ENCODE data around the gene VMAC.

The VMAC gene

DNA sequence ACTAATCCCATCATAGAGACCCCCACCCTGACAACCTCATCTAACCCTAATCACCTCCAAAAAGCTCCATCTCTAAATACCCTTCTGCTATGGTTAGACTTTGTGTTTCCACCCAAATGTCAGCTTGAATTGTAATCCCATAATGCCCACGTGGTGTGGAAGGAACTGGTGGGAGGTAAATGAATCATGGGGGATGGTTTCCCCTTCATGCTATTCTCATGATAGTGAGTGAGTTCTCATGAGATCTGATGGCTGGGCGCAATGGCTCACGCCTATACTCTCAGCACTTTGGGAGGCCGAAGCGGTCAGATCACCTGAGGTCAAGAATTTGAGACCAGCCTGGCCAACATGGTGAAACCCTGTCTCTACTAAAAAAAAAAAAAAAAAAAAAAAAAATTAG is 2.6 kb downstream of the VMAC start:
- no peak overlapping the region for H3K4me3 ChIP-seq (ENCODE audit: insufficient read depth, low read length, poor library complexity, severe bottlenecking)
- H3K9ac ChIP-seq (ENCODE audit: low read length), result no peak overlapping the region
- no peaks in the 10 kb centered on the region for H3K9me2 ChIP-seq (replicated peaks; ENCODE audit: insufficient read depth, low read length)
- H3K27me3 ChIP-seq (ENCODE audit: low read length), result no peaks in the 10 kb centered on the region
- H3K36me3 ChIP-seq (ENCODE audit: low read length), result no peaks in the 10 kb centered on the region
- H3F3A ChIP-seq (ENCODE audit: insufficient read depth), result no peaks in the 10 kb centered on the region; the same call in 1 of the 2 replicates
- TF ChIP-seq, protein P1, sequence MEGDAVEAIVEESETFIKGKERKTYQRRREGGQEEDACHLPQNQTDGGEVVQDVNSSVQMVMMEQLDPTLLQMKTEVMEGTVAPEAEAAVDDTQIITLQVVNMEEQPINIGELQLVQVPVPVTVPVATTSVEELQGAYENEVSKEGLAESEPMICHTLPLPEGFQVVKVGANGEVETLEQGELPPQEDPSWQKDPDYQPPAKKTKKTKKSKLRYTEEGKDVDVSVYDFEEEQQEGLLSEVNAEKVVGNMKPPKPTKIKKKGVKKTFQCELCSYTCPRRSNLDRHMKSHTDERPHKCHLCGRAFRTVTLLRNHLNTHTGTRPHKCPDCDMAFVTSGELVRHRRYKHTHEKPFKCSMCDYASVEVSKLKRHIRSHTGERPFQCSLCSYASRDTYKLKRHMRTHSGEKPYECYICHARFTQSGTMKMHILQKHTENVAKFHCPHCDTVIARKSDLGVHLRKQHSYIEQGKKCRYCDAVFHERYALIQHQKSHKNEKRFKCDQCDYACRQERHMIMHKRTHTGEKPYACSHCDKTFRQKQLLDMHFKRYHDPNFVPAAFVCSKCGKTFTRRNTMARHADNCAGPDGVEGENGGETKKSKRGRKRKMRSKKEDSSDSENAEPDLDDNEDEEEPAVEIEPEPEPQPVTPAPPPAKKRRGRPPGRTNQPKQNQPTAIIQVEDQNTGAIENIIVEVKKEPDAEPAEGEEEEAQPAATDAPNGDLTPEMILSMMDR (IDR thresholded peaks at IDR 0.05; ENCODE audit: insufficient read depth, low read length, poor library complexity, severe bottlenecking), result no peak
- TF ChIP-seq EZH2phosphoT487 (conservative IDR thresholded peaks at IDR 0.05; ENCODE audit: low read length), result no peak
- no peak overlapping the region for H2AFZ ChIP-seq (ENCODE audit: low read depth, low read length, severe bottlenecking)
- H3K9me3 ChIP-seq (ENCODE audit: insufficient read depth, low read length), result no peaks in the 10 kb centered on the region
- H3K79me2 ChIP-seq (ENCODE audit: insufficient read depth, low read length), result peaks cover 13% of the 10 kb centered on the region
- H3K27ac ChIP-seq (ENCODE audit: low read depth, low read length), result no peak overlapping the region
- no peak overlapping the region for H3K4me2 ChIP-seq (ENCODE audit: low read depth, low read length, poor library complexity, severe bottlenecking)
- no peaks in the 10 kb centered on the region for H4K20me1 ChIP-seq (ENCODE audit: low read depth, low read length)

GRCh38 chr19:5908773-5909442 is 4.2 kb downstream of the VMAC start:
- Histone ChIP-seq H4K20me1 (ENCODE audit: low read depth, low read length) (no peaks in the 10 kb centered on the region), H2AFZ (ENCODE audit: low read depth, low read length, severe bottlenecking) (no peak overlapping the region), H3K79me2 (ENCODE audit: insufficient read depth, low read length) (no peaks in the 10 kb centered on the region), H3K9me3 (ENCODE audit: insufficient read depth, low read length) (no peaks in the 10 kb centered on the region), H3K27ac (ENCODE audit: low read depth, low read length) (no peak overlapping the region), H3K27me3 (ENCODE audit: low read length) (no peaks in the 10 kb centered on the region), H3K4me2 (ENCODE audit: low read depth, low read length, poor library complexity, severe bottlenecking) (no peak overlapping the region), H3K4me3 (ENCODE audit: insufficient read depth, low read length, poor library complexity, severe bottlenecking) (no peak overlapping the region), H3K36me3 (ENCODE audit: low read length) (no peaks in the 10 kb centered on the region), H3K9me2 (replicated peaks; ENCODE audit: insufficient read depth, low read length) (no peaks in the 10 kb centered on the region), H3F3A (ENCODE audit: insufficient read depth) (no peaks in the 10 kb centered on the region; the same call in 1 of the 2 replicates), H3K9ac (ENCODE audit: low read length) (no peak overlapping the region)
- TF ChIP-seq, protein P1 (IDR thresholded peaks at IDR 0.05; ENCODE audit: insufficient read depth, low read length, poor library complexity, severe bottlenecking), result no peak
- no peak for TF ChIP-seq EZH2phosphoT487 (conservative IDR thresholded peaks at IDR 0.05; ENCODE audit: low read length)

DNA sequence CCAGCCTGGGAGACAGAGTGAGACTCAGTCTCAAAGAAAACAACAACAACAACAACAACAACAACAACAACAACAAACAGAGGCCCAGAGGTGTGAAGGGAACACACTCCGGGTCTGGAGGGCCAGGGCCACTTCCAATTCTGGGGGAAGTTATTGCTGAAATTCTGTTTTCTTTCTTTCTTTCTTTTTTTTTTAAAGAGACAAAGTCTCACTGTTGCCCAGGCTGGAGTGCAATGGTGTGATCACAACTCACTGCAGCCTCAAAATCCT is 5.9 kb downstream of the VMAC start:
- Histone ChIP-seq H3K9ac (ENCODE audit: low read length) (no peak overlapping the region), H2AFZ (ENCODE audit: low read depth, low read length, severe bottlenecking) (no peak overlapping the region), H3K36me3 (ENCODE audit: low read length) (no peaks in the 10 kb centered on the region), H3K9me2 (replicated peaks; ENCODE audit: insufficient read depth, low read length) (no peaks in the 10 kb centered on the region), H3K27me3 (ENCODE audit: low read length) (no peaks in the 10 kb centered on the region), H3K27ac (ENCODE audit: low read depth, low read length) (no peak overlapping the region), H3K9me3 (ENCODE audit: insufficient read depth, low read length) (no peaks in the 10 kb centered on the region), H3K4me2 (ENCODE audit: low read depth, low read length, poor library complexity, severe bottlenecking) (no peak overlapping the region), H4K20me1 (ENCODE audit: low read depth, low read length) (no peaks in the 10 kb centered on the region), H3K4me3 (ENCODE audit: insufficient read depth, low read length, poor library complexity, severe bottlenecking) (no peak overlapping the region), H3K79me2 (ENCODE audit: insufficient read depth, low read length) (no peaks in the 10 kb centered on the region), H3F3A (ENCODE audit: insufficient read depth) (no peaks in the 10 kb centered on the region; the same call in 1 of the 2 replicates)
- TF ChIP-seq EZH2phosphoT487 (conservative IDR thresholded peaks at IDR 0.05; ENCODE audit: low read length), result no peak
- TF ChIP-seq, protein P1 (IDR thresholded peaks at IDR 0.05; ENCODE audit: insufficient read depth, low read length, poor library complexity, severe bottlenecking), result no peak
